H9 (cell line): ENCODE results near the gene GALNT13. TPM values are rescaled to one million over a fixed set of nuclear protein-coding genes. Genes with fewer than 3 reads are reported as not detected.

Experiments used
- DNase-seq: peaks from one replicate; pipeline ENCODE4 v3.0.0-alpha.2; 2017
- H2AFZ ChIP-seq: one replicate; pipeline ENCODE4 v1.6.1; 2013; ENCODE audit warnings: mild to moderate bottlenecking, low read length, control low read depth, moderate library complexity
- H2AK5ac ChIP-seq: 2 replicates; pipeline ENCODE4 v1.6.1; 2013; ENCODE audit warnings: low read length, control low read depth, mixed read lengths; ENCODE audit not compliant: insufficient read length
- H2BK120ac ChIP-seq: one replicate; pipeline ENCODE4 v1.6.1; 2013; ENCODE audit warnings: low read depth, mild to moderate bottlenecking, low read length, control low read depth, inconsistent platforms; ENCODE audit not compliant: poor library complexity, severe bottlenecking
- H2BK12ac ChIP-seq: 2 replicates; pipeline ENCODE4 v1.6.1; 2013; ENCODE audit warnings: low read length, control low read depth, mixed read lengths, low read depth; ENCODE audit not compliant: insufficient read length
- H2BK15ac ChIP-seq: 2 replicates; pipeline ENCODE4 v1.6.1; 2013; ENCODE audit warnings: low read depth, low read length, control low read depth
- H2BK20ac ChIP-seq: one replicate; pipeline ENCODE4 v1.6.1; 2013; ENCODE audit warnings: low read depth, mild to moderate bottlenecking, low read length, control low read depth, inconsistent platforms; ENCODE audit not compliant: poor library complexity, severe bottlenecking
- H2BK5ac ChIP-seq: 2 replicates; pipeline ENCODE4 v1.6.1; 2013; ENCODE audit warnings: low read length, control low read depth, mixed read lengths; ENCODE audit not compliant: insufficient read length
- H3K14ac ChIP-seq: 2 replicates; pipeline ENCODE4 v1.6.1; 2013; ENCODE audit warnings: low read length, control low read depth; ENCODE audit not compliant: insufficient read depth
- H3K18ac ChIP-seq: 2 replicates; pipeline ENCODE4 v1.6.1; 2013; ENCODE audit warnings: low read depth, mild to moderate bottlenecking, mixed read lengths, low read length, control low read depth; ENCODE audit not compliant: insufficient read length
- H3K23ac ChIP-seq: 2 replicates; pipeline ENCODE4 v1.6.1; 2013; ENCODE audit warnings: low read length, control low read depth, mixed read lengths, low read depth; ENCODE audit not compliant: insufficient read length
- H3K23me2 ChIP-seq: 2 replicates; pipeline ENCODE4 v1.6.1; 2013; ENCODE audit warnings: low read depth, mild to moderate bottlenecking, mixed read lengths, low read length, control low read depth; ENCODE audit not compliant: insufficient read length, poor library complexity, severe bottlenecking
- H3K27ac ChIP-seq: 2 replicates; pipeline ENCODE4 v1.5.1; 2013; ENCODE audit warnings: low read length, control low read depth, mixed read lengths, low read depth; ENCODE audit not compliant: insufficient read length
- H3K27me3 ChIP-seq: 2 replicates; pipeline ENCODE4 v1.6.1; 2013; ENCODE audit warnings: low read length, control low read depth, inconsistent platforms; ENCODE audit not compliant: insufficient read depth
- H3K4ac ChIP-seq: 2 replicates; pipeline ENCODE4 v1.6.1; 2013; ENCODE audit warnings: low read depth, mild to moderate bottlenecking, control low read depth, inconsistent platforms, low read length, moderate library complexity
- H3K4me1 ChIP-seq: 2 replicates; pipeline ENCODE4 v1.6.1; 2013; ENCODE audit warnings: low read length, control low read depth, inconsistent platforms; ENCODE audit not compliant: insufficient read depth
- H3K4me2 ChIP-seq: 2 replicates; pipeline ENCODE4 v1.6.1; 2013; ENCODE audit warnings: low read length, control low read depth, mixed read lengths; ENCODE audit not compliant: insufficient read length, insufficient read depth
- H3K56ac ChIP-seq: 2 replicates; pipeline ENCODE4 v1.6.1; 2013; ENCODE audit warnings: low read depth, mild to moderate bottlenecking, mixed read lengths, low read length, control low read depth; ENCODE audit not compliant: insufficient read length
- H3K79me1 ChIP-seq: 2 replicates; pipeline ENCODE4 v1.6.1; 2013; ENCODE audit warnings: low read depth, mild to moderate bottlenecking, moderate library complexity, low read length, control low read depth, inconsistent platforms; ENCODE audit not compliant: insufficient read depth, poor library complexity, severe bottlenecking
- H3K79me2 ChIP-seq: 2 replicates; pipeline ENCODE4 v1.6.1; 2013; ENCODE audit warnings: low read length, control low read depth, inconsistent platforms; ENCODE audit not compliant: insufficient read depth
- H3K9ac ChIP-seq: 2 replicates; pipeline ENCODE4 v1.6.1; 2013; ENCODE audit warnings: low read length, control low read depth, mixed read lengths; ENCODE audit not compliant: insufficient read length; ENCODE audit errors: extremely low read depth
- H3K9me3 ChIP-seq: one replicate; pipeline ENCODE4 v1.6.1; 2013; ENCODE audit warnings: low read depth, low read length, inconsistent platforms; ENCODE audit not compliant: control insufficient read depth
- H3T11ph ChIP-seq: one replicate; pipeline ENCODE4 v1.6.1; 2013; ENCODE audit warnings: mild to moderate bottlenecking, low read length, control low read depth, inconsistent platforms
- H4K20me1 ChIP-seq: one replicate; pipeline ENCODE4 v1.6.1; 2013; ENCODE audit not compliant: control insufficient read depth, insufficient read length, insufficient read depth
- H4K5ac ChIP-seq: 2 replicates; pipeline ENCODE4 v1.6.1; 2013; ENCODE audit warnings: low read depth, mild to moderate bottlenecking, mixed read lengths, low read length, control low read depth; ENCODE audit not compliant: insufficient read length
- H4K8ac ChIP-seq: replicated peaks from 2 replicates; pipeline ENCODE4 v1.6.1; 2013; ENCODE audit warnings: low read length, control low read depth, mixed read lengths, low read depth; ENCODE audit not compliant: insufficient read length
- H4K91ac ChIP-seq: 2 replicates; pipeline ENCODE4 v1.6.1; 2013; ENCODE audit warnings: low read depth, mild to moderate bottlenecking, moderate library complexity, mixed read lengths, low read length, control low read depth; ENCODE audit not compliant: insufficient read length
- H3K27ac Mint-ChIP-seq, 3 experiments: 2 replicates in 2 of 3; 3 replicates in 1 of 3; pipeline ENCODE4 v1.8.0; 2020 to 2021; ENCODE audit warnings: mixed read lengths in 3 of 3, mild to moderate bottlenecking in 1 of 3, moderate library complexity in 1 of 3
- H3K27me3 Mint-ChIP-seq: 2 replicates; pipeline ENCODE4 v1.8.0; 2021; ENCODE audit warnings: low read depth, mild to moderate bottlenecking, moderate library complexity, mixed read lengths
- H3K36me3 Mint-ChIP-seq, 3 experiments: 2 replicates in 2 of 3; 3 replicates in 1 of 3; pipeline ENCODE4 v1.8.0; 2020 to 2021; ENCODE audit warnings: low read depth in 3 of 3, mixed read lengths in 3 of 3; ENCODE audit not compliant: insufficient read depth in 1 of 3
- H3K4me1 Mint-ChIP-seq, 2 experiments: 2 replicates each; pipeline ENCODE4 v1.8.0; 2020; ENCODE audit warnings: mixed read lengths in 2 of 2
- H3K4me3 Mint-ChIP-seq, 2 experiments: 2 replicates in 1 of 2; 3 replicates in 1 of 2; pipeline ENCODE4 v1.8.0; 2020 to 2021; ENCODE audit warnings: mild to moderate bottlenecking in 2 of 2, mixed read lengths in 2 of 2, moderate library complexity in 1 of 2
- H3K9me3 Mint-ChIP-seq, 2 experiments: 2 replicates in 1 of 2; 3 replicates in 1 of 2; pipeline ENCODE4 v1.8.0; 2020; ENCODE audit warnings: mild to moderate bottlenecking in 2 of 2, mixed read lengths in 2 of 2, moderate library complexity in 1 of 2
- CTCF ChIP-seq: fragments of 200-600 bp; sonication (generic); conservative IDR thresholded peaks from 3 replicates; pipeline ENCODE4 v1.8.0; 2021; ENCODE audit warnings: antibody characterized with exemption, mild to moderate bottlenecking
- WGBS: extraction: QIAGEN DNeasy Blood & Tissue Kit; methylation state at CpG from one replicate; pipeline ENCODE4 v1.1.7; 2013; ENCODE audit warnings: missing lambda C conversion rate, low lambda C conversion rate, mixed read lengths; ENCODE audit not compliant: insufficient read length; ENCODE audit errors: extremely low coverage; 5-methylcytosine and 5-hydroxymethylcytosine counted together
- total RNA-seq: library from RNA; stranded (reverse); gene quantifications from 2 replicates; pipeline ENCODE4 v1.2.1, GENCODE V29; 2021

GALNT13 gene
- total RNA-seq, 1 experiment from 2014 or later = 6.6 TPM

- Histone ChIP-seq H3K14ac (no peak overlapping the region), H2BK15ac (no peak overlapping the region), H3T11ph (no peak overlapping the region), H2BK12ac (no peak overlapping the region), H4K8ac (no peak overlapping the region), H4K5ac (no peak overlapping the region), H2BK120ac (no peak overlapping the region), H3K9ac (no peak overlapping the region), H3K79me1 (no peaks in the 10 kb centered on the region), H3K56ac (no peak overlapping the region), H3K27me3 (no peaks in the 10 kb centered on the region; the same call in 1 of the 2 replicates), H3K23ac (no peak overlapping the region), H3K9me3 (no peaks in the 10 kb centered on the region), H3K79me2 (no peaks in the 10 kb centered on the region), H3K4ac (no peak overlapping the region), H2AK5ac (no peak overlapping the region), H3K27ac (no peak overlapping the region), H3K18ac (no peak overlapping the region), H3K4me2 (no peak overlapping the region), H2BK20ac (no peak overlapping the region), H3K23me2 (no peaks in the 10 kb centered on the region), H3K4me1 (no peaks in the 10 kb centered on the region; the same call in 1 of the 2 replicates), H2AFZ (no peak overlapping the region), H4K20me1 (no peaks in the 10 kb centered on the region), H4K91ac (no peak overlapping the region), H2BK5ac (no peak overlapping the region)
- DNase-seq = no peak
- no peak overlapping the region for H3K4me3 Mint-ChIP-seq
- no peaks in the 10 kb centered on the region for H3K9me3 Mint-ChIP-seq
- TF ChIP-seq CTCF = no peak
- no peaks in the 10 kb centered on the region for H3K27me3 Mint-ChIP-seq
- peaks cover 8 to 12% of the 10 kb centered on the region in 2 experiments for H3K4me1 Mint-ChIP-seq
- WGBS = no CpG with 5 or more reads among the region's 2 CpGs
- no peak overlapping the region for H3K27ac Mint-ChIP-seq
- no peaks in the 10 kb centered on the region for H3K36me3 Mint-ChIP-seq
Observed at GRCh38 chr2:154226931-154227330, 355.2 kb downstream of the GALNT13 start.
